ENCODE measurements around the gene MAGEB1. TPM values are rescaled to one million over a fixed set of nuclear protein-coding genes. Genes with fewer than 3 reads are reported as not detected.

Gene MAGEB1, protein sequence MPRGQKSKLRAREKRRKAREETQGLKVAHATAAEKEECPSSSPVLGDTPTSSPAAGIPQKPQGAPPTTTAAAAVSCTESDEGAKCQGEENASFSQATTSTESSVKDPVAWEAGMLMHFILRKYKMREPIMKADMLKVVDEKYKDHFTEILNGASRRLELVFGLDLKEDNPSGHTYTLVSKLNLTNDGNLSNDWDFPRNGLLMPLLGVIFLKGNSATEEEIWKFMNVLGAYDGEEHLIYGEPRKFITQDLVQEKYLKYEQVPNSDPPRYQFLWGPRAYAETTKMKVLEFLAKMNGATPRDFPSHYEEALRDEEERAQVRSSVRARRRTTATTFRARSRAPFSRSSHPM
- under 1 TPM in 1 of 8 experiments, not detected in 7; 0.19 TPM for total RNA-seq

DNA sequence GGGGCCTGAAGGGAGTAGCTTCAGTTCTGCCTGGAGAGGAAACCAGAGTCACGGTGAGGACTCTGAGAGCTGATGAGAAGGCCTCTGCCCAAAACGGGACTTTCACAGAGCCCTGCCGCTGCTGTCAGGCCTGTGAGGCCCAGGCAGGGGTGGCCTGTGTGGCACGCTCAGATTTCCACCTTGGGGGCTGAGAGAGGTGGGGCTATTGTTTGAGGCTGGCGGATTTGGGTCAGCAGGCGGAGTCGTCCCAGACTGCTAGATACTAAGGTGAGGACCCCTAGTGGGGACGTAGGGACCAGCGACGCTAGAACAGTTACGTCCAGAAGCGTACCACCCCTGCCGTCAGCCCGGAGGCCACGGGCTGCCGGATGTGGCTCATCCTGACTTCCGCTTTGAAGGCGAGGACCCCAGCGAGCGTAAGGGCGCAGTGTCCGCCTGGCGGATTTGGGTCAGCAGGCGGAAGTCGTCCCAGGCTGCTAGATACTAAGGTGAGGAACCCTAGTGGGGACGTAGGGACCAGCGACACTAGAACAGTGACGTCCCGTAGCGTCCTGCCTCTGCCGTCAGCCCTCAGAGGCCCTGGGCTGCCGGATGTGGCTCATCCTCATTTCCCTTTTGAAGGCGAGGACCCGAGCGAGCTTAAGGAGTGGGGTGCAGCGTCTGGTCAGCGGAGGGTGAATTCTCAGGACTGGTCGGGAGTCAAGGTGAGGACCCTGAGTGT is at the start of gene MAGEB1:
Gene MAGEB1, plus strand, starts transcription at position 378 of the 721 bp plus-strand sequence. CDS start 3,348 bp downstream, outside the sequence.
- in situ Hi-C loops (cut with MboI; ENCODE audit: low pct_unique_long_range_greater_than_20kb in 2 of 9, low sequenced_read_pairs in 9 of 9, unreplicated experiment in 9 of 9) = no loop called here
- 80 to 100% methylated on average over 1 to 5 of the region's 38 CpGs; no CpG with 5 or more reads in 8 of the 10 experiments for WGBS, 10 experiments
- Histone ChIP-seq H3K27ac (no peak within 1 kb of the TSS), H3K4me1 (replicated peaks in 1 of 2) (no peaks in the 10 kb centered on the region), H3K4me3 (no peak within 1 kb of the TSS)
- no peak for ATAC-seq (replicated peaks in 6 of 8)

DNA sequence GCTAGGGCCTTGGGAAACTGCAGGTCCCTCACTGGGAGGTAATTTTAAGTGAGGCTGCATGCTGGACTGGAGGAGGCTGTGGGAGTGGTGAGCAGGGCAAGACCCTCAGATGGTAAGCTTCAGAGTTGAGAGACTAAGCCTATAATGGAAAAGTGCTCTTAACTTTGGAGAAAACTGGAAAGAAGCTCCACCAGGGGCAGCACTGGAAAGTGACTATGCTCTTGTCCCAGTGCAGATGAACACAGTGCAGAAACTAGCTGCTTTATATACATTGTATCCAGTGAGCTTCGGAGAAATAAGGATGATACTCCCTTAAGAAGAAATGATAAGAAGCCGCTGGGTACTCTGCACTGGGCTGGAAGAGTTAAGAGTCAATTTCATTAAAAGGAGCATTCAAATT is 34.8 kb upstream of the MAGEB1 start:
- no peak overlapping the region for H3K4me3 ChIP-seq
- WGBS, 10 experiments = 0 to 92% (median 71%) methylated on average over 1 to 2 of the region's 2 CpGs; no CpG with 5 or more reads in 3 of the 10 experiments
- H3K27ac ChIP-seq = no peak overlapping the region
- no peak for ATAC-seq (replicated peaks in 6 of 8)
- no peaks in the 10 kb centered on the region for H3K4me1 ChIP-seq (replicated peaks in 1 of 2)
- in situ Hi-C loops (cut with MboI; ENCODE audit: low pct_unique_long_range_greater_than_20kb in 2 of 9, low sequenced_read_pairs in 9 of 9, unreplicated experiment in 9 of 9) = no loop called here

DNA sequence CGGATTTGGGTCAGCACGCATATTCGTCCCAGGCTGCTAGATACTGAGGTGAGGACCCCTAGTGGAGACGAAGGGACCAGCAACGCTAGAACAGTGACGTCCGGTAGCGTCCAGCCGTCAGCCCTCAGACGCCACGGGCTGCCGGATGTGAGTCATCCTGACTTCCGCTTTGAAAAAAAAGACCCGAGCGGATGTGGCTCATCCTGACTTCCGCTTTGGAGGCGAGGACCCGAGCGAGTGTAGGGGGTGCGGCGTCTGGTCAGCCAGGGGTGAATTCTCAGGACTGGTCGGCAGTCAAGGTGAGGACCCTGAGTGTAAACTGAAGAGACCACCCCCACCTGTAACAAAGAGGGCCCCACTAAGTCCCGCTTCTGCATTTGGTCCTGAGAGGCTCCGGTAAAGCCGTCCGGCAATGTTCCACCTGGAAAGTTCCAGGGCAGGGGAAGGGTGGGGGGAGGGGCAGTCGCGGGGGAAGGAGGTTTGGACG is 31.5 kb upstream of the MAGEB1 start, which contains the start of gene MAGEB2:
Gene MAGEB2, plus strand, starts transcription at position 207 of the 487 bp plus-strand sequence. CDS start 3,018 bp downstream, outside the sequence.
- H3K27ac ChIP-seq = no peak within 1 kb of the TSS
- H3K4me3 ChIP-seq = no peak within 1 kb of the TSS
- no peak for ATAC-seq (replicated peaks in 6 of 8)
- 70% methylated on average over 2 of the region's 29 CpGs; no CpG with 5 or more reads in 9 of the 10 experiments for WGBS, 10 experiments
- no peaks in the 10 kb centered on the region for H3K4me1 ChIP-seq (replicated peaks in 1 of 2)
- in situ Hi-C loops (cut with MboI; ENCODE audit: low pct_unique_long_range_greater_than_20kb in 2 of 9, low sequenced_read_pairs in 9 of 9, unreplicated experiment in 9 of 9) = no loop called here

DNA sequence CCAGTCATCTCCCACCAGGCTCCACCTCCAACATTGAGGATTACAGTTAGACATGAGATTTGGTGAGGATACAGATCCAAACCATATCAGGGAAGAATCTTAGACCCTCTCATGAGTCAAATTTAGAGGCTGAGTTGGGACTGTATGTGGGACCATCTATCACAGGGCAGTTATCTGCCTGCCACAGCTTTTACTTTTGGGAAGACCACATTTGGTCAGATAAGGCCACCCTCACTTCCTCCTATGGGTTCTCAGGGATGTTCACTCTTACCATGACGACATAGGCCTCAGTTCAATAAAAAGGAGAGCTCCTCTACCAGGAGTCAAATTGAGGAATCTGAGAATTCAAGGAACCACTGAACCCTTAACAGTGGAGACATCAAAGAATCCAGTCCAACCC is 29.5 kb upstream of the MAGEB1 start:
- in situ Hi-C loops (cut with MboI; ENCODE audit: low pct_unique_long_range_greater_than_20kb in 2 of 9, low sequenced_read_pairs in 9 of 9, unreplicated experiment in 9 of 9) = no loop called here
- Histone ChIP-seq H3K4me1 (replicated peaks in 1 of 2) (no peaks in the 10 kb centered on the region), H3K27ac (no peak overlapping the region), H3K4me3 (no peak overlapping the region)
- WGBS, 10 experiments = 0 to 40% (median 40%) methylated on average over 1 of the region's 1 CpG; no CpG with 5 or more reads in 7 of the 10 experiments
- ATAC-seq (replicated peaks in 6 of 8) = no peak

DNA sequence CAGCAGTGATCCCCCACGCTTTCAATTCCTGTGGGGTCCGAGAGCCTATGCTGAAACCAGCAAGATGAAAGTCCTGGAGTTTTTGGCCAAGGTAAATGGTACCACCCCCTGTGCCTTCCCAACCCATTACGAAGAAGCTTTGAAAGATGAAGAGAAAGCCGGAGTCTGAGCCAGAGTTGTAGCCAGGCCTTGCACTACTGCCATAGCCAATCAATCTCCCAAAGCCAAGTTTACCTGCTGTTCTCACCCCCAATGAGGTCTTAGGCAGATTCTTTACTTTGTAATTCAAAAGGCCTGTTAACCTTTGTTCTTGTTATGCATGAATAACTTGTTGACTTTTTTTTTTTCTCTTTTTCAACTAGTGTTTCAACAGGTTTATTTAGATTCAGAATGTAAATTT is 27.6 kb upstream of the MAGEB1 start:
- no peaks in the 10 kb centered on the region for H3K4me1 ChIP-seq (replicated peaks in 1 of 2)
- no peak overlapping the region for H3K27ac ChIP-seq
- in situ Hi-C loops (cut with MboI; ENCODE audit: low pct_unique_long_range_greater_than_20kb in 2 of 9, low sequenced_read_pairs in 9 of 9, unreplicated experiment in 9 of 9) = no loop called here
- no peak for ATAC-seq (replicated peaks in 6 of 8)
- 0 to 20% (median 16%) methylated on average over 1 to 4 of the region's 4 CpGs; no CpG with 5 or more reads in 7 of the 10 experiments for WGBS, 10 experiments
- H3K4me3 ChIP-seq = no peak overlapping the region

DNA sequence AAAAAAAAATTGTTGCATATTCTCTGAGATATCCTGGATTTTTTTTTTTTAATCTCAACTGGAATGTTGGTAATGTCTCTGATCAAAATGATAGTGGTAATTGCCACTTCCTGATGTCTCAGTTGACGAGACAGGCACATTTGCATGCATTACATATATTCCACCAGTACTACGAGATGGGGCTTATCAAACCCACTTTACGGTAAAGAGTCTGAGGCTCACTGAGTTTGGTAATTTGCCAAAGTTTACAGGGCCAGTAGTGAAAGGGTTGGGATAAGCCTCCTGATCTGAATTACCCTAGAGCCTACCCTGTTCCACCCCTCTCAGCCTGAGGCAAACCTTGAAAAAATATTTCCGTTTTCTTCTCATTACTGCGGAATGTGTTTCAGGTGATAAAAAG is 26.3 kb upstream of the MAGEB1 start:
- no peak overlapping the region for H3K4me3 ChIP-seq
- in situ Hi-C loops (cut with MboI; ENCODE audit: low pct_unique_long_range_greater_than_20kb in 2 of 9, low sequenced_read_pairs in 9 of 9, unreplicated experiment in 9 of 9) = no loop called here
- H3K27ac ChIP-seq = no peak overlapping the region
- ATAC-seq (replicated peaks in 6 of 8) = no peak
- WGBS, 10 experiments = 40 to 100% (median 90%) methylated on average over 1 to 4 of the region's 5 CpGs; no CpG with 5 or more reads in 4 of the 10 experiments
- H3K4me1 ChIP-seq (replicated peaks in 1 of 2) = no peaks in the 10 kb centered on the region

DNA sequence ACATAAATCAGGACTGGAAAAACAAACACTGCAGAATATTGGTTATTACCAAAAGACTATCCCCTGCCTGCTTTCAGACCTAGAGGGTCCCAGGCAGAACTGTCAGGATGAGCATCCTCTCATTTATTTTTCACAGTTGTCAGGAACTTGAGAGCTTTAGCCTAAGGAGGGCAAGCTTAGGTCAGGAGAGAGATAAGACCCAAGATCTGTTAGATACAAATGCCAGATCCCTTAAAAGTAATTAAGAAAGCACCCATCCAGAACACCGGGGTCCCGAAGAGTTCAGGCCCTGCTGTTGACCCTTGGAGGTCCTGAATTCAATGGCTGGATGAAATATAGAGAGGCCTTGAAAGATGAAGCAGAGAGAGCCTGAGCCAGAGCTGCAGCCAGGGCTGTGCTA is 22.4 kb upstream of the MAGEB1 start:
- ATAC-seq (replicated peaks in 6 of 8) = no peak
- no peaks in the 10 kb centered on the region for H3K4me1 ChIP-seq (replicated peaks in 1 of 2)
- 0 to 50% methylated on average over 2 of the region's 2 CpGs; no CpG with 5 or more reads in 8 of the 10 experiments for WGBS, 10 experiments
- in situ Hi-C loops (cut with MboI; ENCODE audit: low pct_unique_long_range_greater_than_20kb in 2 of 9, low sequenced_read_pairs in 9 of 9, unreplicated experiment in 9 of 9) = no loop called here
- no peak overlapping the region for H3K4me3 ChIP-seq
- no peak overlapping the region for H3K27ac ChIP-seq

DNA sequence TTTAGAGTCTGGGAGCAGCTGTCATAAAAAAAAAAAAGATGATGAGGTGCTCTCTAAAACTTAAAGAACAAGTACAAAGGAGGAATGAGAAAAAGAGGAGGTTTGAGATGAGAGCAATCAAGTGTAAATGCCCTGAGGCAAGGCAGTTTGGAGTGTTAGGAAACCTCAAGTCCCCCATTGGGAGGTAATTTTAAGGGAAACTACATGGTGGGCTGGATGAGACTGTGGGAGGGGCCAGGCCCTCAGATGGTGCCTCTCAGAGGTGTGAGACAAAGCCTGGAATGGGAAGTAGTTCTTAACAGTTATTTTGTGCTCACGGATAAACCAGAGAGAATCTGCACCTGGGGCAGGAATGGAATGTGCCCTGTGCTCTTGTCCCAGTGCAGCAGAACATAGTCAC is 18.4 kb upstream of the MAGEB1 start:
- H3K4me3 ChIP-seq = no peak overlapping the region
- no peak for ATAC-seq (replicated peaks in 6 of 8)
- no peaks in the 10 kb centered on the region for H3K4me1 ChIP-seq (replicated peaks in 1 of 2)
- no peak overlapping the region for H3K27ac ChIP-seq
- 80% methylated on average over 1 of the region's 1 CpG; no CpG with 5 or more reads in 9 of the 10 experiments for WGBS, 10 experiments
- in situ Hi-C loops (cut with MboI; ENCODE audit: low pct_unique_long_range_greater_than_20kb in 2 of 9, low sequenced_read_pairs in 9 of 9, unreplicated experiment in 9 of 9) = no loop called here

DNA sequence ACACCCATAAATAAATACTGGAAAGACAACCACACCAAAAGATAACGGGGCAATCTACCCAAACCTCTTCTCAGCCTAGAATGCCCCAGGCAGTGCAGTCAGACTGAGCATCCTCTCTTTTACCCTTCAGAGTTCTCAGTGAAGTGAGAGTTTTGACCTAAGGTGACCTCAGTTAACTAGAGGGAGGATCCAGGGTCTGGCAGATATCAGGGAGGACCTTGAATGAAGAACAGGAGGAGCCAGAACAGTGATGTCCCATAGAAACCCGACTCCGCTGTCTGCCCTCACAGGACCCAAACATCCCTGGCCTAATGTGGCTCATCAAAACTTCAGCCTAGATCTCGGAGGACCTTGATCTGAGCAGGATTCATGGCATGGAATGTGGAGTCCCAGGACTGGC is 16.6 kb upstream of the MAGEB1 start, which contains the start of gene MAGEB3:
Gene MAGEB3, plus strand, starts transcription at position 263 of the 400 bp plus-strand sequence. CDS start 5,268 bp downstream, outside the sequence.
- WGBS, 10 experiments = 3 to 67% methylated on average over 3 of the region's 4 CpGs; no CpG with 5 or more reads in 8 of the 10 experiments
- in situ Hi-C loops (cut with MboI; ENCODE audit: low pct_unique_long_range_greater_than_20kb in 2 of 9, low sequenced_read_pairs in 9 of 9, unreplicated experiment in 9 of 9) = no loop called here
- H3K27ac ChIP-seq = no peak within 1 kb of the TSS
- H3K4me1 ChIP-seq (replicated peaks in 1 of 2) = no peaks in the 10 kb centered on the region
- no peak for ATAC-seq (replicated peaks in 6 of 8)
- no peak within 1 kb of the TSS for H3K4me3 ChIP-seq

DNA sequence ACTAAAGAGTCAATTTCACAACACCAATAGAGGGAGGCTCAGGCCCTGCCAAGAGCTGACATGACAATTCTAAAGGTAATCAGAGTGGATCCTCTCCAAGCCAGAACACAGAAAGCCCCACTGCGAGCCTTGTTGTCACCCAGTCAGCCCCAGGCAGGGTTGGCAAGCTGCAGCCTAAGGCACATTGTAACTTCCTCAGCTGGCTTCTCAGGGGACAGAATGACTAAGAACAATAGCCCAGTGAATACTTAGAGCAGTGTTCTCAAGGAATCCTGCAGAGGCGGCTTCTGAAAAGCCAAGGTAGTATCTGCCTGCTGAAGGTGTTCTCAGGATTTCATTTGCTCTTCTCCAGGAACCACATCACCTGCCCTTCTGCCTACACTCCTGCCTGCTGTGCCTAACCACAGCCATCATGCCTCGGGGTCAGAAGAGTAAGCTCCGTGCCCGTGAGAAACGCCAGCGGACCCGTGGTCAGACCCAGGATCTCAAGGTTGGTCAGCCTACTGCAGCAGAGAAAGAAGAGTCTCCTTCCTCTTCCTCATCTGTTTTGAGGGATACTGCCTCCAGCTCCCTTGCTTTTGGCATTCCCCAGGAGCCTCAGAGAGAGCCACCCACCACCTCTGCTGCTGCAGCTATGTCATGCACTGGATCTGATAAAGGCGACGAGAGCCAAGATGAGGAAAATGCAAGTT is 5.1 kb upstream of the MAGEB1 start, which contains the start of gene MAGEB4:
Gene MAGEB4, plus strand, starts transcription at position 277 of the 692 bp plus-strand sequence. Its CDS starts 136 bp downstream, at position 413.
- 0 to 100% (median 76%) methylated on average over 1 to 6 of the region's 10 CpGs; no CpG with 5 or more reads in 6 of the 10 experiments for WGBS, 10 experiments
- in situ Hi-C loops (cut with MboI; ENCODE audit: low pct_unique_long_range_greater_than_20kb in 2 of 9, low sequenced_read_pairs in 9 of 9, unreplicated experiment in 9 of 9) = no loop called here
- no peak for ATAC-seq (replicated peaks in 6 of 8)

DNA sequence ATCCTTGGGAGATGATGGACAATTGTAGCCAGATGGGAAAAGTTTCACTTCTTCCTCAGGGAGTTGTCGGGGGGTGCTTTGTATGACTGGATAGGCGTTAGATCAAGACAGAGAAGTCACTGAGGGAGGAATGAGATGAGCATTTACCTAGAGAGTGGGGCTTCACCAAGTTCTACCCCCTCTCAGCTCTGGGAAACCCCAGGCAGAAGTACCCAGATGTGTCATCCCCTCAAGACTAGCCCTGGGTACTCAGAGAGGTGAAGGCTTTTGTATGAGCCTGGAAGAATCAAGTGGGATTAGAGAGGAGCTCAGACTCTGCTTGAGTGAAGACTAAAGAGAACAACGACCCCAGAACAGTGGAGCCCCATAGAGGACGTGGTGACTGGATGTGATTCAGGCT is 1.9 kb downstream of the MAGEB1 start:
- in situ Hi-C loops (cut with MboI; ENCODE audit: low pct_unique_long_range_greater_than_20kb in 2 of 9, low sequenced_read_pairs in 9 of 9, unreplicated experiment in 9 of 9) = no loop called here
- no peak for ATAC-seq (replicated peaks in 6 of 8)
- H3K27ac ChIP-seq = no peak overlapping the region
- no peak overlapping the region for H3K4me3 ChIP-seq
- WGBS, 10 experiments = 34 to 50% methylated on average over 2 to 4 of the region's 4 CpGs; no CpG with 5 or more reads in 8 of the 10 experiments
- no peaks in the 10 kb centered on the region for H3K4me1 ChIP-seq (replicated peaks in 1 of 2)

More for the DNA sequence above, 5.1 kb upstream of the MAGEB1 start, which contains the start of gene MAGEB4:
- Histone ChIP-seq H3K27ac (no peak within 1 kb of the TSS), H3K4me1 (replicated peaks in 1 of 2) (no peaks in the 10 kb centered on the region), H3K4me3 (no peak within 1 kb of the TSS)

DNA sequence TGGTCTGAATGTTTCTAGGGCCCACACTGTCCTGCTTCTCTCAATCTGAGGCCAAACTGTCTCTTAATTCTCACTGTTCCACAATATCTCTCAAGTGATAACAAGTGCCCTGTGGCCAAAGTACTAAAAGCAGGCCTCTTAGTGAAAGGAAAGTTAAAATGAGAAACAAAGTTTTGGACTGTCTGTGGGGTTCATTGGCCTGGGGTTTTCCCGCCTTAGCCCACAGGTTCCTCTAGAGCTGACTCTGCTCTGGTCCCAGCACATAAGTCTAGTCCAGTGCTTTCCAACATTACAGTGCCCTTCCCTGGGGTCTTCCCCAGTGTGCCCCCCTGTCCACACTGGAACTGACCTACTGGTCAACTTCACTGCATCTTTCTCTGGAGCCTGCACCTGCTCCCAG is 6.3 kb downstream of the MAGEB1 start:
- no peaks in the 10 kb centered on the region for H3K4me1 ChIP-seq (replicated peaks in 1 of 2)
- H3K27ac ChIP-seq = no peak overlapping the region
- no peak for ATAC-seq (replicated peaks in 6 of 8)
- no peak overlapping the region for H3K4me3 ChIP-seq
- WGBS, 10 experiments = 33 to 50% methylated on average over 1 of the region's 1 CpG; no CpG with 5 or more reads in 8 of the 10 experiments
- in situ Hi-C loops (cut with MboI; ENCODE audit: low pct_unique_long_range_greater_than_20kb in 2 of 9, low sequenced_read_pairs in 9 of 9, unreplicated experiment in 9 of 9) = no loop called here
